ENCODE results near the gene GDI2.
A peak's percentile ranks its signal among the peaks of the same experiment; 100 is the strongest.
"Not testable (repeated sequence)": the region's sequence is repeated elsewhere in the genome, so short reads cannot be mapped to it uniquely, and the experiment has no call there.

GDI2 gene

DNA sequence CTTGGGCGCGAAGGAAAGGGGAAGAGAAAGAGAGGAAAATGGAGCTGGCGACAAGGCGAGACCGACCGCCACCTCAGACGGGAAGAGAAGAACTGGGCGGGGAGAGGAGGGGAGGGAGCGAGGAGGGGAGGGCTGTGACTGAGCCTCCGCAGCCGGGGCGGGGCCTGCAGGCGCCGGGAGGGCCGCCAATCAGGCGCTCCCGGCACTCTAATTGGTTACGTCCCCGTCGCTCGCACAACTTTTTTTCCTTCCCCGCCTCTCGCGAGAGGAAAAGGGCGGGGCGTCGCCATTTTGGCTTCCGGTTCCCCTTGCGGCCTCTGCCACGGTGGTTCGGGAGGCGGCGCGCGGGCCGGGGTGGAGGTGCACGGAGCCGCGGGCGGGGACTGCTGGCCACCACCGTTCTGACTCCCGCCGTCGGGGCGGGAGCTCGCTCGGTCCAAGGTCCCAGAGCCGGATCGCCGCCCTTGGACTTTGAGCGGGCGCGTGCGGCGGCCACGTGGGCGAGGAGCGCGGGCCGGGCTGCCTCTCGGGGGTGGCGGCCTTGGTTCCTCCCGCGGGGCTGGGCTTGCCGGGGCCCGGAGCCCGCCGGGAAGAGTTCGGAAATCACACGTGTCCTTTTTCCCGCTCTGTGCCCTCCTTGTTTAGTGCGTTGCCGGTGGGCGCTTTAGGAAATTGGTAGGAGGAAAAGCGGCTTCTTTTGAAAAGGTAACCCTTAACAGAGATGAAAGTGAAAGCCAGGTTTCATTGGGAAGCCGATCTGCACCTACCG lies at the start of gene GDI2:
Gene GDI2 (minus strand): TSS at position 94 of the 769 bp plus-strand sequence. CDS start 176 bp downstream, outside the sequence.
- DNase-seq, result peak; percentile 98

GRCh38 chr10:5862360-5862961 lies 49.2 kb upstream of the GDI2 start:
- DNase-seq, result no peak

DNA sequence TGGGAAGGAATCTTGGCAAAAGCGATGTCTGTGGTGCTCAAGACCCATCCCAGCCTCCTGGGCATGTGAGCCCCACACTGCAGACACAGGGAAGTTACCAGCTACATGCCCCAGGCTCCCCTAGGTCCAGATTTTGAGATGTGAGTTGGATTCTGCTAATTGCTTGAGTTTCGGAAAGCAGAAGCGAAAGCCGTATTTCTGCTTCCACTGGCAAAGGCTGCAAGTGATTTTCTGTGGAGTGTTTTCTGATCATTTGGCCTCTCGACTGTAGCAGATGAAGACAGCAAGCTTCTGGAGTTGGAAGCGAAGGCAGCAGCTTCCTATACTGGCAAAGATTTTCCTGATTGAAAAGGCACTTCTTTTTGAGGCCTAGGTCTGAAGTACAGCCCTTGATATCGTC lies 46.8 kb upstream of the GDI2 start:
- no peak for DNase-seq

DNA sequence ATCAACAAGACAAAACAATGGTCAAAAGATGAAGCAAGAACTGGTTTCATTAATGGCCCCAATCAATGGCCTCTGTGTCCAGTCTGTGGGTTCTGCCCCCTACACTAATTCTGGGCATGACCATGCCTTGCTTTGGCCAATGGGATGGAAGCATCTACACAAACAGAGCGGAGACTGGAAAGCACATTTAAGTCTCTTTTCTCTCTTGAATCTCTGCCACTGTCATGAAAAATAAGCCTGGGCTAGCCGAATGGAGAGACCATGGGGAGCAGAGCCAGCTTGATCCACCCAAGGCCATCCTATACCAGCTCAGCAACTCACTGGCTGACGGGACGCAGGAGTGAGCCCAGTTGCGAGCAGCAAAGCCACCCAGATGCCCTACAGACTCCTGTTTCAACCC lies 45.6 kb upstream of the GDI2 start:
- DNase-seq, result no peak

GRCh38 chr10:5856701-5857004 lies 43.4 kb upstream of the GDI2 start:
- no peak for DNase-seq

DNA sequence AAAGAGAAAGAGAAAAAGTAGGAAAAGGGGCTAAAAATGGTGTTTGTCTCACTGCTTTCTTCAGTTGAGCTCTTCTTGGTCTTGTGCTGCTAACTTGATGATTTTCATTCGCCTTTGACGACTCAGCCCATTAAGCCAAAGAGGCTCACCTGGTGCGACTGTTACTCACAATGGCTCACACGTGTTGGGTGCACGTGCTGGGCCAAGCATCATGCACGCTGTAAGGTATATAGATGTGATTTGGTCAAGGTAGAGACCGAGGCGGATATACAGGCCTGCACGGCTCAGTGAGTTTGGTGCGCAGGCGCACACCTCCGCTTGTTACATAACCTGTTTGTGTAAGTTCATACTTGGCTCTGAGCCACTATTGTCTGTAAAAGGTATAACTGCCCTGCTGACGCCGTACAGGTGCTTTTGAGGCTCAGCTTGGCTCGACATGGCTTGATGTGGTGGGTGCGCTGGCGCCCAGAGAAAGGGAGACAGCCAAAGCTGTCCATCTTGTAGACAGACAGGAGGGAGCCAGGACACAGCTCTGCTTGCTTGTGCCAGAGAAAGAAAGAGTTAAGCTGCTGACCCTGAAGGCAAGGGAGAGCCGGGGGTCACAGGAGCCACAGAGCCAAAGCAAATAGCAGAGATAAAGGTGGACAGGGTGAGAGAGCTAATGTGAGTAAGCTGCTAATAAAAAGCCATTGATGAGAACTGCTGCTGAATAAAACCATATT lies 42.9 kb upstream of the GDI2 start:
- no peak for DNase-seq

DNA sequence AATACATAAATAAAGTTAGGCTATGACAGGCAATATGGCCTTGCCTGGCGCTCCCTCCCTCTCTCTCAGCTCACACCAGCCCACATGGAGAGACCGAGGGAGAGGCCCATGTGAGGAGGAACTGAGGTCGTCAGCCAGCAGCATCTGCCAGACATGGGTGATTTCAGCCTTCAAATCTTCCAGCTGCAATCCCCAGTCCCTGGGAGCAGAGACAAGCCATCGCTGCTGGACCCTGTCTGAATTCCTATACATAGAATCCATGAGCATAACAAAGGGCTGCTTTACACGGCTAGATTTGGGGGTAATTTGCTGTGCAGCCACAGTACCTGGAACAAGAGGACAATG lies 40.9 kb upstream of the GDI2 start:
- no peak for DNase-seq

- not testable (repeated sequence) for DNase-seq
These were observed 33.4 kb upstream of the GDI2 start for GRCh38 chr10:5846667-5847066.

GRCh38 chr10:5844345-5845055 lies 31.3 kb upstream of the GDI2 start:
- no peak for DNase-seq

- DNase-seq, result no peak
These were observed 30.6 kb upstream of the GDI2 start for GRCh38 chr10:5843686-5844344.

- DNase-seq, result no peak
These were observed 28.7 kb upstream of the GDI2 start for GRCh38 chr10:5841965-5842364.

DNA sequence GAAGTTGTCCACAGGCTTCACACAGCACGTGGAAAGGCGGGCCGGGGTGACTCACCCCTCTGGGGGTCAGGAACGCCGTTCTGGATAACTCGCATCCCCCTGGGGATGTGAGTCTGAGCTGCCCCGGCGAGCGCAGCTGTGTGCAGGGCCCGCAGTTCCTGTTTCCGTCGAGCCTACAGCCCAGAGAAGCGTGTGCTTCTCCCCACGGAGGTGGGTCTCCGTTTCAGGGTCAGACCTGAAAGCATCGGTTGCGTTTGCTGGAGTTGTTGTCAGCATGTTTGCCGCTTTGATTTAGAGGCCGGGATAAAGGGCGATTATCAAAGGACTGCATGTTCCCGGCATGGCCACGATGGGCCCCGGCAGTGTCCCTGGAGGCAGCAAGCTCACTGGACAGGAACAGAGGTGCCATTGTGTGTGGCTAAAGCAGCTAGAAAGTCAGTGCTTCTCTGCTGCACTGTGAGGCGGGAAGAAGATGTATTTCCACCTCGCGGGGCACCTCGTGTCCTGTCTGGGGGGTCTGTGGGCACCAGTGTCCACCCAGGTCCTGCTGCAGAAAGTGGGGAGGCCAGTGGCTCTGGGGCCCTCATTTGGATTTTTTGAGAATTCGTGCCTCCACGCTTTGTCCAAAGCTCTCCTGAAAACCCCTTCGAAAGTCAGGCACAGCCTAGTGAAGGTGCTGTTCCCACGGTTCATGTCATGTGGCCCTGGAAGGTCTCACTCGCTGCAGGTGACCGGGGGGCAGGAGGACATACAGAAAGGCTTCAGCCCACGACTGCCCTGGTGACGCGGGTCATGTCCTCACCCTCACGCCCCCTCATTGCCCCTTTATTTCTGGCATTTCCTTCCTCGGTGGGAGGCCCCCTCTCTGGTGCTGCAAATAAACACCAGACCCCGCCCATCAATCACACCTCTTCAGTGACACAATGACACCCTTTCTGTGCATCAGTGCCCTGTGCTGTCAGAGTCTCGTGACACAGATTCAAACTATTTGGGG lies 27.4 kb upstream of the GDI2 start:
- DNase-seq, result no peak

GRCh38 chr10:5836181-5836580 lies 22.9 kb upstream of the GDI2 start:
- DNase-seq, result not testable (repeated sequence)

GRCh38 chr10:5835446-5836095 lies 22.3 kb upstream of the GDI2 start:
- no peak for DNase-seq

GRCh38 chr10:5833814-5834213 lies 20.6 kb upstream of the GDI2 start:
- DNase-seq, result no peak

DNA sequence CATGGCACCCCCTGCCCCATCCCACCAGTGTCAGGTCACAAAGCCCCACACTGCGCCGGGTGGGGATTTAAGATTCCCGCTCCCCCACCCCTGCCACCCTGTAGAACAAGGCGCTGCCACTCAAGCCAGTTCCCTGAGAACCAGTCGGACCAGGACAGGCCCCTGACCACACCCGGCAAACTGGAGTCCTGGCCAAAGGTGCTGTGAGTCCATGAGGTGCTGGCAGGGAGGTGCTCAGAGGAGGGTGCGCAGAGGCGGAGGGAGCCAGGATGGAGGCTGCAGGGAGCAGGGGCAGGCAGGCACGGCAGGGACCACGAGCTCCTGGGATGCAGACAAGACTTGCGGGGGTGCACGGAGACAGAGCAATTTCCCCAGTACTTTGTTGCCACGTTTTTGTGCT lies 19.7 kb upstream of the GDI2 start:
- no peak for DNase-seq

DNA sequence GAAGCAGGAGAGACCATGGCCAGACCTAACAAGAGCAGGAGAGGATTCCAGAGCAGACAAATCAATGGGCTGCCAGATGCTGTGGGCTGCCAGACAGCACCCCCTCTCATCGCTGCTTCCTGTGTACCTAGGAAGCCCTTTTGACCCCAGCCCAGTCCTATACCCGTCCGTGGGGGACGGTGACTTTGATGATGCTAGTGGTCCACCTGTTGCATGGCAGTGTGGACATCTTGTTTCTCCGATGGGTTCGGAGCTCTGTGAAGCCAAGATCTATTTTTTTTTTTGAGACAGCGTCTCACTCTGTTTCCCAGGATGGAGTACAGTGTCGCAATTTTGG lies 18.2 kb upstream of the GDI2 start:
- DNase-seq, result no peak

- DNase-seq, result no peak
These were observed 17.6 kb upstream of the GDI2 start for GRCh38 chr10:5830629-5831445.

GRCh38 chr10:5829267-5829666 lies 16.0 kb upstream of the GDI2 start:
- DNase-seq, result peak; percentile 90

DNA sequence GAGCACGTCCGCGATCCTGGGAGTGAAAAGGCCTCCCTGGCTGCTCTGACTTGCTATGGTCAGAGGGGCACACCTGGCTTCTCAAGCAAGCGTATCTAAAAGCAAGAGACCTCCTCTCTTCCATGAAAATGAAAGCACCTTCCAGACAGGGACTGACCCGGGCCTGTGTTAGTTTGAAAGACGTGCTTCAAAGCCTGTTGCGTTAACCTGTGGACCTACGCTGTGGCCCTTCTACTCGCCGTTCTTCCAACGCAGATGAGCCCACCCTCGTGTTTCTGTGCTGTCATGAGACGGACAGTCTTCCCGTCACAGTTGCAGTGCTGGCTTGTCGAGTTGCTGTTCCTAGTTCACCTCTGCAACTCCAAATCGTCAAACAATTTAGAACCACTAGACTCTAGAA lies 15.5 kb upstream of the GDI2 start:
- no peak for DNase-seq

GRCh38 chr10:5827841-5828240 lies 14.6 kb upstream of the GDI2 start:
- no peak for DNase-seq
